Measurements from ENCODE around the gene GRK5. TPM values are rescaled to one million over a fixed set of nuclear protein-coding genes. Genes with fewer than 3 reads are reported as not detected.

The GRK5 gene
- total RNA-seq, 4 donors from 2014 or later, result 10.0 to 61.9 (median 18.1) TPM

DNA sequence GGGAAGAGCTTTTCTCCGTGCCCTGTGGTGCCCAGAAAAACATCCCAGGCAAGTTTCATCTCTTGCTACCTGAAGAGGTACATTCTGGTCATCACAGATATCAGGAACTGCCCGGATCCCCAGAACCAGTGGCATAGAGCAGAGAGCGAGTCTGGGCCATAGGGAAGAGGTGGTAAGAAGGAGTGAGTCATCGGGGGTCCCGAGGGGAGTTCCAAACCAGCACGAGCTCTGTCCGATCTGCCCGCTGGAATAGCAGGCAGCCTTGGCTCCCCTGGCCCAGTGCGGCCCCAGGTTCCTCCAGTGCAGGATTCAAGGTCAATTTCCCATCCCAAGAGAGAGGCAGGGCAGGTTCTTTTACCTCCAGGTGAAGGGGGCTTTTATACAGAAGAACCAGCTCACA is 210.5 kb downstream of the GRK5 start:
- Histone ChIP-seq H3K4me3 (no peak overlapping the region), H3K9me3 (no peaks in the 10 kb centered on the region), H3K4me1 (peaks cover 0 to 7% (median 0%) of the 10 kb centered on the region in 4 donors), H3K27me3 (no peaks in the 10 kb centered on the region), H3K27ac (no peak overlapping the region), H3K36me3 (no peaks in the 10 kb centered on the region)
- TF ChIP-seq, protein P1, sequence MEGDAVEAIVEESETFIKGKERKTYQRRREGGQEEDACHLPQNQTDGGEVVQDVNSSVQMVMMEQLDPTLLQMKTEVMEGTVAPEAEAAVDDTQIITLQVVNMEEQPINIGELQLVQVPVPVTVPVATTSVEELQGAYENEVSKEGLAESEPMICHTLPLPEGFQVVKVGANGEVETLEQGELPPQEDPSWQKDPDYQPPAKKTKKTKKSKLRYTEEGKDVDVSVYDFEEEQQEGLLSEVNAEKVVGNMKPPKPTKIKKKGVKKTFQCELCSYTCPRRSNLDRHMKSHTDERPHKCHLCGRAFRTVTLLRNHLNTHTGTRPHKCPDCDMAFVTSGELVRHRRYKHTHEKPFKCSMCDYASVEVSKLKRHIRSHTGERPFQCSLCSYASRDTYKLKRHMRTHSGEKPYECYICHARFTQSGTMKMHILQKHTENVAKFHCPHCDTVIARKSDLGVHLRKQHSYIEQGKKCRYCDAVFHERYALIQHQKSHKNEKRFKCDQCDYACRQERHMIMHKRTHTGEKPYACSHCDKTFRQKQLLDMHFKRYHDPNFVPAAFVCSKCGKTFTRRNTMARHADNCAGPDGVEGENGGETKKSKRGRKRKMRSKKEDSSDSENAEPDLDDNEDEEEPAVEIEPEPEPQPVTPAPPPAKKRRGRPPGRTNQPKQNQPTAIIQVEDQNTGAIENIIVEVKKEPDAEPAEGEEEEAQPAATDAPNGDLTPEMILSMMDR (IDR thresholded peaks at IDR 0.05), result no peak
- TF ChIP-seq POLR2A (IDR thresholded peaks at IDR 0.05), result no peak
- no peak for DNase-seq

- peaks cover 0 to 3% (median 0%) of the 10 kb centered on the region in 3 donors for H3K36me3 ChIP-seq
- H3K4me1 ChIP-seq, result peaks cover 0 to 2% (median 0%) of the 10 kb centered on the region in 4 donors
- DNase-seq, result no peak
- H3K4me3 ChIP-seq, result no peak overlapping the region
- no peak overlapping the region for H3K27ac ChIP-seq
- no peaks in the 10 kb centered on the region for H3K9me3 ChIP-seq
- TF ChIP-seq, protein P1 (IDR thresholded peaks at IDR 0.05), result no peak
- no peak for TF ChIP-seq POLR2A (IDR thresholded peaks at IDR 0.05)
- H3K27me3 ChIP-seq, result no peaks in the 10 kb centered on the region
Measured at GRCh38 chr10:119418362-119418761, 211.0 kb downstream of the GRK5 start.

DNA sequence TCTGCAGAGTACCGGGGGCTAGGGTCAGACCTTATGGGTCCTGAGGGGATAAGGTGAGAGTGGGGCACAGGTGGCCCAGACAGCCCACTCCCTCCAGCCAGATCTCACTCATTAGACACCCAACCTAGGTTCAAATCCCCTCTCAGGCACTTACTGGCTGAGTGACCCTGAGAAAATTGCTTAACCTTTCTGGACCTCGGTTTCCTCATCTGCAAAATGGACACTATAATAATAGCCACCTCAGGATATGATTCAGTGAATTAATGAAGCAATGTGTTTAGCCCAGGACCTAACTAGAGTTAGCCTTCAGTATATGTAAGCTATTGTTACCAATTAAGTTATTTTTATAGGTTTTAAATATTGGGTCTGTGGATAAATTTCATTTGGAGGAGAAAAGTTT is 212.6 kb downstream of the GRK5 start:
- no peak overlapping the region for H3K4me3 ChIP-seq
- H3K27me3 ChIP-seq, result no peaks in the 10 kb centered on the region
- H3K4me1 ChIP-seq, result no peaks in the 10 kb centered on the region
- no peaks in the 10 kb centered on the region for H3K9me3 ChIP-seq
- no peak for DNase-seq
- H3K27ac ChIP-seq, result no peak overlapping the region
- TF ChIP-seq, protein P1 (IDR thresholded peaks at IDR 0.05), result no peak
- TF ChIP-seq POLR2A (IDR thresholded peaks at IDR 0.05), result no peak
- H3K36me3 ChIP-seq, result peaks cover 0 to 11% (median 0%) of the 10 kb centered on the region in 3 donors

GRCh38 chr10:119420950-119421875 is 213.8 kb downstream of the GRK5 start:
- DNase-seq, result no peak
- Histone ChIP-seq H3K27ac (peak overlapping the region in 3 of 4 donors; percentile 27 to 46 (median 38)), H3K4me1 (no peaks in the 10 kb centered on the region), H3K27me3 (no peaks in the 10 kb centered on the region), H3K9me3 (no peaks in the 10 kb centered on the region), H3K4me3 (no peak overlapping the region), H3K36me3 (peaks cover 0 to 16% (median 0%) of the 10 kb centered on the region in 3 donors)
- TF ChIP-seq, protein P1 (IDR thresholded peaks at IDR 0.05), result no peak
- TF ChIP-seq POLR2A (IDR thresholded peaks at IDR 0.05), result no peak

- Histone ChIP-seq H3K27ac (peak overlapping the region in 3 of 4 donors; percentile 27 to 46 (median 38)), H3K4me3 (no peak overlapping the region), H3K4me1 (no peaks in the 10 kb centered on the region), H3K36me3 (peaks cover 0 to 23% (median 0%) of the 10 kb centered on the region in 3 donors), H3K27me3 (no peaks in the 10 kb centered on the region), H3K9me3 (no peaks in the 10 kb centered on the region)
- TF ChIP-seq POLR2A (IDR thresholded peaks at IDR 0.05), result no peak
- no peak for DNase-seq
Measured at GRCh38 chr10:119421891-119422681, 214.7 kb downstream of the GRK5 start.

Data from Peyer's patch (tissue), 4 donors.